Rectal smooth muscle tissue (tissue), 1 donor: Measurements from ENCODE around the gene CAPN7.

Experiments used
- H3K27ac ChIP-seq: one replicate; pipeline ENCODE4 v1.7.0; 2013; ENCODE audit warnings: low read depth, low read length, inconsistent platforms
- H3K27me3 ChIP-seq: one replicate; pipeline ENCODE4 v1.7.0; 2013; ENCODE audit warnings: low read length; ENCODE audit not compliant: control insufficient read depth, insufficient read depth
- H3K36me3 ChIP-seq: one replicate; pipeline ENCODE4 v1.7.0; 2013; ENCODE audit warnings: low read length; ENCODE audit not compliant: control insufficient read depth, insufficient read depth
- H3K4me1 ChIP-seq: one replicate; pipeline ENCODE4 v1.7.0; 2013; ENCODE audit warnings: low read length; ENCODE audit not compliant: control insufficient read depth, insufficient read depth
- H3K4me3 ChIP-seq: one replicate; pipeline ENCODE4 v1.7.0; 2013; ENCODE audit warnings: low read length
- H3K9ac ChIP-seq: one replicate; pipeline ENCODE4 v1.7.0; 2013; ENCODE audit warnings: low read length

CAPN7 gene

DNA sequence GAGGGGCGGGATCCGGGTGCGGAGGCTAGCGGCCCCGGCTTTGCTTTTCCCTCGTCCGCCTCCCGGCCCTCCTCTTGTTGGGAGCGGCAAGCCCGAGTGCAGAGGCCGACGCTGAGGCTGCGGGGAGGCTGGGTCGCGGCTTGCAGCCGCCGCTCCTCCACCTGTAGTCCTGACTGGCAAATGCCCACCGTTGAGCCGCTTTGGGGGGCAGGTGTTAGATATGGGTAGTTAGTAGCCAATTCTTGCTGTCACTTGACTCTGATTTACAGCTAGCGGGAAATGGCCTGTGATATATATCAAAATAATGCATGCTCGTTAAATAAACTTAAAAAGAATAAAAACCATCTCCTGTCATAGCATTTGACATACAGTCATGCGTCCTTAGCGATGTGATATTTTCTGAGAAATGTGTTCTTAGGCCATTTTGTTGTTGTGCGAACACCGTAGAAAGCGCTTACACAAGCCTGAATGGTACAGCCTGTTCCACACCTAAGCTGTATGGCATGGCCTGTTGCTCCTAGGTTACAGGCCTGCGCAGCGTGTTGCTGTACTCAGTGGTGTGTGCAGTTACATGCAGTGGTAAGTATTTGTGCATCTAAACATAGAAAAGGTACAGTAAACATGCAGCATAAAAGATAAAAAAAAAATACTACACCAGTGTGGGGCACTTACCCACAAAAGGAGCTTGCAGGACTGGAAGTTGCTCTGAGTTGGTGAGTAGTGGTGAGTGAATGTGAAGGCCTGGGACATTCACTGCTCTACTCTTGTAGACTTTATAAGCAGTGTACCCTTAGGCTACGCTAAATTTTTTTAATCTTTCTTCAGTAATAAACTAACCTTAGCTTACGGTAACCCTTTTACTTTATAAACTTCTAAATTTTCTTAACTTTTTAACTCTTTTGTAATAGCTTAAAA lies 873 bp downstream of the CAPN7 start:
- Histone ChIP-seq H3K9ac (peak overlapping the region; percentile 88), H3K36me3 (no peaks in the 10 kb centered on the region), H3K4me3 (peak overlapping the region; percentile 97), H3K27me3 (no peaks in the 10 kb centered on the region), H3K4me1 (peaks cover 14% of the 10 kb centered on the region), H3K27ac (peak overlapping the region; percentile 98)

DNA sequence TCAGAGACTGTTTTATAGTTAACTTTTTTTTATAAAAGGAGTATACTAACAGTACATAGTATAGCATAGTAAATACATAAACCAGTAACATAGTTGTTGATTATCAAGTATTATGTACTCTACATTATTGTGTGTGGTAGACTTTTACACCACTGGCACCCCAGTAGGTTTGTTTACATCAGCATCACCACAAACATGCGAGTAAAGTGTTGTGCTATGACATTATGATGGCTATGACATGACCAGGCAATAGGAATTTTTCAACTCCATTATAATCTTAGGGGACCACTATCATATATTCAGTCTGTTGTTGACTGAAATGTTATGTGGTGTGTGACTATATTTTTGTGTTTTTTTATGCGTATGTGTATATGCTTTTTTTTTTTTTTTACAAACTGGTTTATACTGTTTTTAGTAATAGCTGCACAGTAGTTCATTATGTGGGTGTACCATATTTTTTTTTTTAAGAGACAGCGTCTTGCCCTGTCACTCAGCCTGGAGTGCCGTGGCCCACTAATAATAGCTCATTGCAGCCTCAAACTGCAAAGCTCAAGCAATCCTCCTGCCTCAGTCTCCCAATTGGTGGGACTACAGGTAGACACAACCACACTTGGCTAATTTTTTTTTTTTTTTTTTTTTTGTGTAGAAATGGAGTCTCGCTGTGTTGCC lies 1.9 kb downstream of the CAPN7 start:
- H3K36me3 ChIP-seq = peaks cover 3% of the 10 kb centered on the region
- peak overlapping the region; percentile 97 for H3K4me3 ChIP-seq
- H3K9ac ChIP-seq = no peak overlapping the region
- peak overlapping the region; percentile 55 for H3K27ac ChIP-seq
- H3K27me3 ChIP-seq = no peaks in the 10 kb centered on the region
- H3K4me1 ChIP-seq = peaks cover 14% of the 10 kb centered on the region

DNA sequence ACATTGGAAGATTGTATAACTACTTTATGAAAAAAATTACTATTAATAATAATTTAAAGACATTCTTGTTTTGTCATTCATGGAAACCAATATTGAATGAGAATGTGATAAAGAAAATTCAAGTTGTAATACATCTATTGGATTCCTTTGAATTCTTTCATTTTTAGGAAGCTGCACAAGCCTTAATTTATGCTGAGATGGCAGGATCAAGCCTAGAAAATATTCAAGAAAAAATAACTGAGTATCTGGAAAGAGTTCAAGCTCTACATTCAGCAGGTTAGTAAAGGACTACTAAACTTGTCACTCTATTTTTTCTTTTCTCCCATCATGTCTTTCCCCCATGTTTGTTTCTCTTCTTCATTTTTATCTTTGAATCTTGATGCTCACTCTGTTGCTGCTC lies 5.9 kb downstream of the CAPN7 start:
- no peak overlapping the region for H3K27ac ChIP-seq
- H3K27me3 ChIP-seq = no peaks in the 10 kb centered on the region
- H3K4me3 ChIP-seq = no peak overlapping the region
- H3K36me3 ChIP-seq = peaks cover 7% of the 10 kb centered on the region
- no peak overlapping the region for H3K9ac ChIP-seq
- peaks cover 12% of the 10 kb centered on the region for H3K4me1 ChIP-seq

DNA sequence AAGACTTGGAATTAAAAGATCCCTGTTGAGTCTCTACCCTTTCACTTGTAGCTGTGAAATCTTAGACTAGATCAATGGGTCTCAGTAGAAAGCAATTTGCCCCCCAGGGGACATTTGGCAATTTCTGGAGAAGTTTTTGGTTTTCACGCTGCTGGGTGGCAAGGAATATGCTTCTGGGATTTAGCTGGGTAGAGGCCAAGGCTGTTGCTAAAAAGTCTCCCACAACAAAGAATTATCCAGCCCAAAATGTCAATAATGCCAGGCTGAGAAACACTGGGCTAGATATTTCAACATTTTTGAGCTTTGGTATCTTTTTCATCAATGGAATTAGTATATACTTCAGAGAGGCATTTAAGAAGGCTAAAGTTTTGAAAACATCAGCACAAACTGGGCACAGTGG lies 8.7 kb downstream of the CAPN7 start:
- H3K27me3 ChIP-seq = no peaks in the 10 kb centered on the region
- H3K4me3 ChIP-seq = no peak overlapping the region
- peaks cover 7% of the 10 kb centered on the region for H3K4me1 ChIP-seq
- H3K9ac ChIP-seq = no peak overlapping the region
- no peak overlapping the region for H3K27ac ChIP-seq
- peaks cover 18% of the 10 kb centered on the region for H3K36me3 ChIP-seq

DNA sequence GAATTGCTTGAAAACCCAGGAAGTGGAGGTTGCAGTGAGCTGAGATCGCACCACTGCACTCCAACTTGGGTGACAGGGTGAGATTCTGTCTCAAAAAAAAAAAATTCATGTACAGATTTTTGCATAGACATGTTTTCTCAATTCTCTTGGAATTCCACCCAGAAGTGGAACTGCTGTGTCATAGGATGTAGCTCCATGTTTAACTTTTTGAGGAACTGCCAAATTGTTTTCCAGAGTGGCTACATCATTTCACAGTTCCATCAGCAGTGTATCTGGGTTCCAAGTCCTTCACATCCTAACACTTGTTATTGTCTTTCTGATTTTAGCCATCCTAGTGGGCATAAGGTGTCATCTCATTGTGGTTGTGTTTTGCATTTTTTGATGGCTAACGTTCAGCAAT lies 9.9 kb downstream of the CAPN7 start:
- Histone ChIP-seq H3K9ac (no peak overlapping the region), H3K4me1 (peaks cover 7% of the 10 kb centered on the region), H3K27ac (no peak overlapping the region), H3K36me3 (peaks cover 22% of the 10 kb centered on the region), H3K4me3 (no peak overlapping the region), H3K27me3 (no peaks in the 10 kb centered on the region)

DNA sequence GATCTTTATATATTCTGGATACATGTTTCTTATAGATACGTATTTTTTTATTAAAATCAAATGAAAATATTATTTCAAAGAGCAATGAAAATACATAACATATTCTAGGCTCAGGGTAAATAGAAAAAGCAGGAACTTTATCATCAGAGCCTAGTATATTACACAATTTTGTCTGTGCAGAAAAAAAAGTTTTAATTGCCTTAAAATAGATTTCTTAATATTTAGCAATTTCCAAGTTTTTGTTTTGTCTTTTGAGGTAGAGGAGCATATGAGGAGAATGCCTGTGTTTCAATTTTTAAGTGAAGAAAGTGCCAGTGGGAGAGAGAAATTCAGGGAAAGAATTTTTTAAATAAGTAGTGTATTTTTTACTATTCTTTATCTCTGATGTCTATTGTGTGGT lies 10.5 kb downstream of the CAPN7 start:
- no peak overlapping the region for H3K4me3 ChIP-seq
- no peak overlapping the region for H3K27ac ChIP-seq
- no peaks in the 10 kb centered on the region for H3K27me3 ChIP-seq
- no peak overlapping the region for H3K9ac ChIP-seq
- H3K4me1 ChIP-seq = peaks cover 7% of the 10 kb centered on the region
- peaks cover 25% of the 10 kb centered on the region for H3K36me3 ChIP-seq

DNA sequence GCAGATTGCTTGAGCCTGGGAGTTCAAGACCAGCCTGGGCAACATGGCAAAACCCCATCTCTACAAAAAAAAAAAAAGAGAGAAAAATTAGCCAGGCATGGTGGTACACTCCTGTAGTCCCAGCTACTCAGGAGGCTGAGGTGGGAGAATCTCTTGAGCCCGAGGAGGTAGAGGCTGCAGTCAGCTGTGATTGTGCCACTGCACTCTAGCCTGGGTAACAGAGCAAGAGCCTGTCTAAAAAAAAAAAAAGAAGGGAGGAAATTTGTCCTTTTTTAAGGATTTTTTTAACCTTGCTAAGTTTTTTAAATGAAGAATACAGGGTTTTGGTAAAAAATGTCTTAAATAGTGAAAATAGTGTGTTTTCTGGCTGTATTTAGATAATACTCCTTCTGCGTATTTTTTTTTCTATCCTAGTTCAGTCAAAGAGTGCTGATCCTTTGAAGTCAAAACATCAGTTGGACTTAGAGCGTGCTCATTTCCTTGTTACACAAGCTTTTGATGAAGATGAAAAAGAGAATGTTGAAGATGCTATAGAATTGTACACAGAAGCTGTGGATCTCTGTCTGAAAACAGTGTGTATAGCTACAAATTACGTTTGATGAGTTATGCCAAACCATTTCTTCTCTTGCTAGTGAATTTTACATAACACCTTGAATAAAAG lies 11.1 kb downstream of the CAPN7 start:
- no peak overlapping the region for H3K27ac ChIP-seq
- no peak overlapping the region for H3K9ac ChIP-seq
- peaks cover 7% of the 10 kb centered on the region for H3K4me1 ChIP-seq
- H3K36me3 ChIP-seq = peaks cover 30% of the 10 kb centered on the region
- H3K27me3 ChIP-seq = no peaks in the 10 kb centered on the region
- no peak overlapping the region for H3K4me3 ChIP-seq

DNA sequence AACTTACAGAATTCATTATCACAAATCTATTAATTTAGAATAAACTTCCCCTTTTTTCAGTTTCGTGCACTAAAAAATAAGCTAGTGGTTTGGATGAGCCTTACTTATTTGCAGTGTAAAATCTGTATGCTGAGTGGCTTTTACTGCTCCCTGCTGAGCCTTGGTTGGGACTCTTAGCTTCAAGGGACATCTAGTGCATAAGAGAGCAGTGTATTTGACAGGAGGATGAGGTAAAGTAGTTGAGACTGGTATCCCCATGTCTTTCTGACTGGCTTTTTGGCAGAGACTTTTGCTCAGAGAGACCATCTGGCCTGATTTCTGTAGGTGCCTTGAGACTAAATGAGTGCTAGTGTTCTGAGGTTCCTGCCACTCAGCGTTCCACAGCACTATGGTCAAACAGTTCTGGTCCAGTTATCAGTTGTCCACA lies 11.8 kb downstream of the CAPN7 start:
- no peak overlapping the region for H3K9ac ChIP-seq
- H3K4me3 ChIP-seq = no peak overlapping the region
- no peaks in the 10 kb centered on the region for H3K27me3 ChIP-seq
- peaks cover 30% of the 10 kb centered on the region for H3K36me3 ChIP-seq
- no peak overlapping the region for H3K27ac ChIP-seq
- peaks cover 7% of the 10 kb centered on the region for H3K4me1 ChIP-seq

DNA sequence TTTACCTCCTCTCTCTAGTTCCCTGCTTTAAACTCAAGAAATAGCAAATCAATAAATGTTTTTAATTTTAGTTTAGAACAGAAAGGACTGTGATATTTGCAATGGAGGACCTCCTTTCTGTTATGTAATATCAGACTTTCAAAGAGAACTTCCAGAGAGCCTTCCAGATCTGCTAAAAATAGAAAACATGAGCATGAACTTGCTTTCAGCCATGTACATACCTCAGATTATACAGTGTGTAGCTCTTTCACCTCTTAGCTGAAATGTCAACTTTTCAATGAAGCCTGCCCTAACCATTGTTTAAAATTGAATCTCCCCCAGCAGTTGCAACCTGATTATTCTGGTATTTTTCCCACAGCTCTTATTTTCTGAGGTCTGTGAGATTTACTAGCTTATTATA lies 12.6 kb downstream of the CAPN7 start:
- H3K27ac ChIP-seq = no peak overlapping the region

DNA sequence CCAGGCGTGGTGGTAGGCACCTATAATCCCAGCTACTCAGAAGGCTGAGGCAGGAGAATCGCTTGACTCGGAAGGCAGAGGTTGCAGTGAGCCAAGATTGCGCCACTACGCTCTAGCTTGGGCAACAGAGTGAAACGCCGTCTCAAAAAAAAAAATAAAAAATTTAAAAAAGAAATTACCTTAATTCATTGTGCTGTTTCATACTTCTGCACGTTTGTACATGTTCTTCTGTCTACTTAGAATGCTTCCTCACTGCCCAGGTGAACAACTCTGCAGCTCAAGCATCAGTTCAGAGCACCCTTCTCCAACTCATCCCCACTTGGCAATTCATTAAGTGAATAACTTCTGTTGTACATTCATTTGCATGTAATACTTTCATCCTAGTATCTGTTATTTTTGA lies 14.0 kb downstream of the CAPN7 start:
- no peak overlapping the region for H3K9ac ChIP-seq
- peaks cover 7% of the 10 kb centered on the region for H3K4me1 ChIP-seq
- peaks cover 29% of the 10 kb centered on the region for H3K36me3 ChIP-seq
- no peak overlapping the region for H3K4me3 ChIP-seq
- H3K27me3 ChIP-seq = no peaks in the 10 kb centered on the region
- H3K27ac ChIP-seq = no peak overlapping the region

More for the DNA sequence above, 12.6 kb downstream of the CAPN7 start:
- Histone ChIP-seq H3K27me3 (no peaks in the 10 kb centered on the region), H3K36me3 (peaks cover 29% of the 10 kb centered on the region), H3K4me3 (no peak overlapping the region), H3K4me1 (peaks cover 7% of the 10 kb centered on the region), H3K9ac (no peak overlapping the region)

DNA sequence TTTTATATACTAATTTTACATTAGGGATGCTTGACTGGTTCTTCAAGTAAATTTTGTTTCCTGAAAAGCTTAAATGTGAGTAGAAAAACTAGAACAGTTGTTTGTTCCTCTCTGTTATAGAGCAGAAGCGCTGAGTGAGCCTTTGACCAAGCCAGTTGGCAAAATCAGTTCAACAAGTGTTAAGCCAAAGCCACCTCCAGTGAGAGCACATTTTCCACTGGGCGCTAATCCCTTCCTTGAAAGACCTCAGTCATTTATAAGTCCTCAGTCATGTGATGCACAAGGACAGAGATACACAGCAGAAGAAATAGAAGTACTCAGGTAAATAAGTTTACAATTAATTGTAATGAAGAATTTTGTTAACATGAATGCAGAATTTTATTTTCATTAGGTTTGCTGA lies 14.6 kb downstream of the CAPN7 start:
- Histone ChIP-seq H3K4me3 (no peak overlapping the region), H3K36me3 (peaks cover 25% of the 10 kb centered on the region), H3K4me1 (peaks cover 7% of the 10 kb centered on the region), H3K9ac (no peak overlapping the region), H3K27ac (no peak overlapping the region), H3K27me3 (no peaks in the 10 kb centered on the region)

DNA sequence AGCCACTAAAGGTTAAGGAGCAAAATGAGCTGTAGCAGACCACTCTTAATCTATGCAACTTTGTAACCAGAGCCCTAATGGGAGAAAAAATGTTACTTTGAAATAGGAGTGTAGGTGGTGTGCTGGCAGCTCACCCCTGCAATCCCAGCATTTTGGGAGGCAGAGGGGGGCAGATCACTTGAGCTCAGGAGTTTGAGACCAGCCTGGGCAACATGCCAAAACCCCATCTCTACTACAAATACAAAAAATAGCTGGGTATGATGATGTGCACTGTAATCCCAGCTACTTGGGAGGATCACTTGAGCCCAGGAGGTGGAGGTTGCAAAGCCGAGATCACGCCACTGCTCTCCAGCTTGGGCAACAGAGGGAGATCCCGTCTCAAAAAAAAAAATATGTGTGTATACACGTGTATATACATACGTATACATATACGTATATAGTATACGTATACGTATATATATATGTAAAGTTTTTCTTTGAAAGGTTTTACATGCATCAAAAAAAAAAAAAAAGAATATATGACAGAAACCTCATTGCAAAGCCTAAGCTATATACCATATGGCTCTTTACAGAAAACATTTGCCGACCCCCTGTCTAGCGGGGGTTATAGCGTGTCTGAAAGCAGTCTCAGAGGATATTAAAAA lies 15.7 kb downstream of the CAPN7 start:
- H3K9ac ChIP-seq = no peak overlapping the region
- no peak overlapping the region for H3K4me3 ChIP-seq
- no peak overlapping the region for H3K27ac ChIP-seq
- H3K27me3 ChIP-seq = no peaks in the 10 kb centered on the region
- peaks cover 25% of the 10 kb centered on the region for H3K36me3 ChIP-seq
- H3K4me1 ChIP-seq = peaks cover 7% of the 10 kb centered on the region
